ENCODE data around the gene PODXL2.

DNA sequence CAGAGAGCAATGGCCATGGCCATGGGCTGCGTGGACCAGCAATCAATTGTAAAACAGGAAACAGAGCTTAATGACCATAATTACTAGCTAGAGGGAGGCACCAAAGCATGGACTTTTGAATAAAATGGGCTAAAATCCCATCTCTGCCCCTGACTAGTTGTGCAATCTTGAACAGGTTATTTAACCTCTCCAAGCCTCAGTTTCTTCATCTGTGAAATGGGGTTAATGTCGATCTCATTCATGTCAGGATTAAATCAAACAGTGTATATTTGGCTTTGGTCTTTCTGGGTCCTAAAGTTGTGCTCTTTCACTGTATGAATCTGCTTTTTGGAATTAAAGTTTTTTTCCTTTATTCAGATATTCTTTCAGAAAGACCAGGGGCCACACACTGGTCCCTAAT is 79.9 kb downstream of the PODXL2 start:
- TF ChIP-seq, protein P1, sequence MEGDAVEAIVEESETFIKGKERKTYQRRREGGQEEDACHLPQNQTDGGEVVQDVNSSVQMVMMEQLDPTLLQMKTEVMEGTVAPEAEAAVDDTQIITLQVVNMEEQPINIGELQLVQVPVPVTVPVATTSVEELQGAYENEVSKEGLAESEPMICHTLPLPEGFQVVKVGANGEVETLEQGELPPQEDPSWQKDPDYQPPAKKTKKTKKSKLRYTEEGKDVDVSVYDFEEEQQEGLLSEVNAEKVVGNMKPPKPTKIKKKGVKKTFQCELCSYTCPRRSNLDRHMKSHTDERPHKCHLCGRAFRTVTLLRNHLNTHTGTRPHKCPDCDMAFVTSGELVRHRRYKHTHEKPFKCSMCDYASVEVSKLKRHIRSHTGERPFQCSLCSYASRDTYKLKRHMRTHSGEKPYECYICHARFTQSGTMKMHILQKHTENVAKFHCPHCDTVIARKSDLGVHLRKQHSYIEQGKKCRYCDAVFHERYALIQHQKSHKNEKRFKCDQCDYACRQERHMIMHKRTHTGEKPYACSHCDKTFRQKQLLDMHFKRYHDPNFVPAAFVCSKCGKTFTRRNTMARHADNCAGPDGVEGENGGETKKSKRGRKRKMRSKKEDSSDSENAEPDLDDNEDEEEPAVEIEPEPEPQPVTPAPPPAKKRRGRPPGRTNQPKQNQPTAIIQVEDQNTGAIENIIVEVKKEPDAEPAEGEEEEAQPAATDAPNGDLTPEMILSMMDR (conservative IDR thresholded peaks at IDR 0.05; ENCODE audit: low read depth in 2 of 2) = no peak
- TF ChIP-seq ZNF331 (CRISPR knock-in tag; IDR thresholded peaks at IDR 0.05; ENCODE audit: low read depth) = no peak
